ENCODE results near the gene TNF.

TNF gene

GRCh38 chr6:31575335-31575901, at the start of gene TNF:
TSS of gene TNF (plus strand) at chr6:31575565. CDS start at chr6:31575742, 177 bp downstream.
- DNase-seq (ENCODE audit: low read depth), result peak; percentile 59

- no peak for DNase-seq (ENCODE audit: low read depth)
Measured at GRCh38 chr6:31525932-31526591, 49.3 kb upstream of the TNF start.

- DNase-seq (ENCODE audit: low read depth), result no peak
Measured at GRCh38 chr6:31528307-31528777, 47.0 kb upstream of the TNF start.

- no peak for DNase-seq (ENCODE audit: low read depth)
Measured at GRCh38 chr6:31528821-31529328, 46.5 kb upstream of the TNF start, which contains the start of gene MCCD1. TSS of gene MCCD1 (plus strand) at chr6:31528962. CDS start at chr6:31529015, 53 bp downstream.

- no peak for DNase-seq (ENCODE audit: low read depth)
Measured at GRCh38 chr6:31529329-31530150, 45.8 kb upstream of the TNF start.

GRCh38 chr6:31530659-31531058, 44.7 kb upstream of the TNF start:
- no peak for DNase-seq (ENCODE audit: low read depth)

- no peak for DNase-seq (ENCODE audit: low read depth)
Measured at GRCh38 chr6:31531162-31531561, 44.2 kb upstream of the TNF start.

GRCh38 chr6:31531771-31532643, 43.4 kb upstream of the TNF start:
- DNase-seq (ENCODE audit: low read depth), result no peak

- DNase-seq (ENCODE audit: low read depth), result no peak
Measured at GRCh38 chr6:31532644-31533454, 42.5 kb upstream of the TNF start.

GRCh38 chr6:31533455-31533841, 41.9 kb upstream of the TNF start:
- DNase-seq (ENCODE audit: low read depth), result no peak

GRCh38 chr6:31534011-31534410, 41.4 kb upstream of the TNF start:
- DNase-seq (ENCODE audit: low read depth), result no peak

GRCh38 chr6:31534521-31535040, 40.8 kb upstream of the TNF start:
- DNase-seq (ENCODE audit: low read depth), result no peak

- DNase-seq (ENCODE audit: low read depth), result no peak
Measured at GRCh38 chr6:31535538-31536324, 39.6 kb upstream of the TNF start.

- DNase-seq (ENCODE audit: low read depth), result no peak
Measured at GRCh38 chr6:31538805-31539400, 36.5 kb upstream of the TNF start.

GRCh38 chr6:31540640-31541039, 34.7 kb upstream of the TNF start:
- DNase-seq (ENCODE audit: low read depth), result no peak

- DNase-seq (ENCODE audit: low read depth), result no peak
Measured at GRCh38 chr6:31541059-31541657, 34.2 kb upstream of the TNF start.

- DNase-seq (ENCODE audit: low read depth), result peak; percentile 84
Measured at GRCh38 chr6:31541658-31542521, 33.5 kb upstream of the TNF start, which contains the start of gene DDX39B. TSS of gene DDX39B (minus strand) at chr6:31542003. CDS start at chr6:31540532, 1,471 bp downstream.

- DNase-seq (ENCODE audit: low read depth), result no peak
Measured at GRCh38 chr6:31543639-31544038, 31.7 kb upstream of the TNF start.

All from stimulated activated CD8-positive, alpha-beta memory T cell treated with anti-CD3 and anti-CD28 coated beads, Interleukin-12 subunit alpha, Interleukin-12 subunit beta, amount 100 ng/mL, for 4 hours (primary cell).